Smooth muscle cell (in vitro differentiated cells): ENCODE data around the gene KCNMA1. TPM values are rescaled to one million over a fixed set of nuclear protein-coding genes. Genes with fewer than 3 reads are reported as not detected.
A peak's percentile ranks its signal among the peaks of the same experiment; 100 is the strongest.

Experiments
- DNase-seq: peaks from one replicate; lab custom pipeline; 2025; ENCODE audit not compliant: unreplicated experiment; lab: John Stamatoyannopoulos, UW
- H2AFZ ChIP-seq: fragments of 200-600 bp; sonication (generic); 2 replicates; pipeline ENCODE4 v1.6.0; 2016; ENCODE audit warnings: antibody characterized with exemption, low read depth, mild to moderate bottlenecking
- H3F3A ChIP-seq: fragments of 200-600 bp; sonication (generic); 2 replicates; pipeline ENCODE4 v1.6.0; 2017; ENCODE audit warnings: antibody characterized with exemption, low read depth
- H3K27ac ChIP-seq: fragments of 200-600 bp; sonication (generic); 2 replicates; pipeline ENCODE4 v1.5.1; 2016; ENCODE audit warnings: low read depth, mild to moderate bottlenecking
- H3K27me3 ChIP-seq: fragments of 200-600 bp; sonication (generic); 2 replicates; pipeline ENCODE4 v1.6.1; 2016; ENCODE audit warnings: low read depth, mild to moderate bottlenecking
- H3K36me3 ChIP-seq: fragments of 200-600 bp; sonication (generic); 2 replicates; pipeline ENCODE4 v1.5.1; 2016; ENCODE audit warnings: low read depth
- H3K4me1 ChIP-seq: fragments of 200-600 bp; sonication (generic); 2 replicates; pipeline ENCODE4 v1.5.1; 2016; ENCODE audit warnings: low read depth
- H3K4me2 ChIP-seq: fragments of 200-600 bp; sonication (generic); 2 replicates; pipeline ENCODE4 v1.6.0; 2016; ENCODE audit warnings: mild to moderate bottlenecking
- H3K4me3 ChIP-seq: fragments of 200-600 bp; sonication (generic); 2 replicates; pipeline ENCODE4 v1.5.1; 2016; ENCODE audit warnings: mild to moderate bottlenecking
- H3K79me2 ChIP-seq: fragments of 200-600 bp; sonication (generic); 2 replicates; pipeline ENCODE4 v1.6.0; 2016; ENCODE audit warnings: low read depth, mild to moderate bottlenecking
- H3K9ac ChIP-seq: fragments of 200-600 bp; sonication (generic); 2 replicates; pipeline ENCODE4 v1.6.0; 2016; ENCODE audit warnings: low read depth
- H3K9me3 ChIP-seq: fragments of 200-600 bp; sonication (generic); replicated peaks from 2 replicates; pipeline ENCODE4 v1.5.1; 2016; ENCODE audit warnings: low read depth
- H4K20me1 ChIP-seq: fragments of 200-600 bp; sonication (generic); 2 replicates; pipeline ENCODE4 v1.6.0; 2016; ENCODE audit warnings: low read depth
- CTCF ChIP-seq: fragments of 200-600 bp; sonication (generic); IDR thresholded peaks from 2 replicates; pipeline ENCODE4 v1.5.1; 2017; ENCODE audit warnings: borderline replicate concordance, mild to moderate bottlenecking, antibody characterized with exemption; ENCODE audit not compliant: insufficient read depth, poor library complexity, severe bottlenecking
- WGBS: methylation state at CpG from one replicate; pipeline ENCODE4 v1.1.7; 2016; ENCODE audit warnings: low lambda C conversion rate; 5-methylcytosine and 5-hydroxymethylcytosine counted together
- polyA plus RNA-seq: library from polyadenylated mRNA; unstranded; fragments of >200 nt; fragmentation: Nextera tagmentation; extraction: Ambion mirVana; gene quantifications from 2 replicates; pipeline ENCODE4 v1.2.1, GENCODE V29; 2016
- total RNA-seq: library from RNA; depleted of rRNA; stranded (reverse); fragments of >200 nt; gene quantifications from 2 replicates; pipeline ENCODE4 v1.2.3, GENCODE V29; 2014

Gene KCNMA1
- total and polyA plus RNA-seq, 2 experiments from 2014 or later, result 9.1 to 23.4 TPM

- no peak for TF ChIP-seq CTCF
- DNase-seq, result no peak
- Histone ChIP-seq H3K27me3 (no peaks in the 10 kb centered on the region), H3K36me3 (no peaks in the 10 kb centered on the region), H3K4me1 (peaks cover 9% of the 10 kb centered on the region), H3K9me3 (no peaks in the 10 kb centered on the region), H2AFZ (no peak overlapping the region), H3K9ac (no peak overlapping the region), H3K4me2 (no peak overlapping the region), H3F3A (peaks cover 9% of the 10 kb centered on the region), H3K27ac (no peak overlapping the region), H4K20me1 (no peaks in the 10 kb centered on the region), H3K79me2 (no peaks in the 10 kb centered on the region), H3K4me3 (no peak overlapping the region)
- WGBS, result 93% methylated on average over 2 of the region's 2 CpGs
Observed at GRCh38 chr10:77256346-77256745, 381.3 kb downstream of the KCNMA1 start.

GRCh38 chr10:77253556-77254064 is 384.0 kb downstream of the KCNMA1 start:
- no peak for DNase-seq
- 98% methylated on average over 4 of the region's 4 CpGs for WGBS

GRCh38 chr10:77253147-77253545 is 384.5 kb downstream of the KCNMA1 start:
- Histone ChIP-seq H3F3A (peaks cover 19% of the 10 kb centered on the region), H3K4me3 (no peak overlapping the region), H3K36me3 (no peaks in the 10 kb centered on the region), H3K9me3 (no peaks in the 10 kb centered on the region), H3K4me1 (peaks cover 9% of the 10 kb centered on the region), H3K79me2 (no peaks in the 10 kb centered on the region), H3K9ac (no peak overlapping the region), H3K27me3 (no peaks in the 10 kb centered on the region), H2AFZ (no peak overlapping the region), H3K4me2 (peak overlapping the region; percentile 46), H3K27ac (no peak overlapping the region), H4K20me1 (no peaks in the 10 kb centered on the region)
- TF ChIP-seq CTCF, result no peak
- 77% methylated on average over 1 of the region's 1 CpG for WGBS
- no peak for DNase-seq

More at GRCh38 chr10:77253556-77254064, 384.0 kb downstream of the KCNMA1 start:
- no peaks in the 10 kb centered on the region for H3K9me3 ChIP-seq
- peaks cover 14% of the 10 kb centered on the region for H3F3A ChIP-seq
- H3K27me3 ChIP-seq, result no peaks in the 10 kb centered on the region
- no peak overlapping the region for H3K4me3 ChIP-seq
- H3K9ac ChIP-seq, result no peak overlapping the region
- H3K4me2 ChIP-seq, result no peak overlapping the region
- H4K20me1 ChIP-seq, result no peaks in the 10 kb centered on the region
- H3K36me3 ChIP-seq, result no peaks in the 10 kb centered on the region
- H3K27ac ChIP-seq, result no peak overlapping the region
- no peaks in the 10 kb centered on the region for H3K79me2 ChIP-seq
- peaks cover 9% of the 10 kb centered on the region for H3K4me1 ChIP-seq
- TF ChIP-seq CTCF, result no peak
- no peak overlapping the region for H2AFZ ChIP-seq

- Histone ChIP-seq H3K4me2 (peak overlapping the region; percentile 46), H3K9me3 (no peaks in the 10 kb centered on the region), H3K4me1 (peaks cover 10% of the 10 kb centered on the region), H3K4me3 (no peak overlapping the region), H3F3A (peaks cover 24% of the 10 kb centered on the region), H3K27me3 (no peaks in the 10 kb centered on the region), H3K36me3 (no peaks in the 10 kb centered on the region), H3K79me2 (no peaks in the 10 kb centered on the region), H2AFZ (no peak overlapping the region), H3K27ac (no peak overlapping the region), H3K9ac (no peak overlapping the region), H4K20me1 (no peaks in the 10 kb centered on the region)
- WGBS, result 78% methylated on average over 4 of the region's 4 CpGs
- no peak for DNase-seq
- no peak for TF ChIP-seq CTCF
Observed at GRCh38 chr10:77252380-77253146, 385.0 kb downstream of the KCNMA1 start.
